HG02610 (cell line): ENCODE data around the gene BSPRY.
"Not testable (repeated sequence)": the region's sequence is repeated elsewhere in the genome, so short reads cannot be mapped to it uniquely, and the experiment has no call there.

Source experiments
- ATAC-seq: cut with Tn5 transposase; IDR thresholded peaks from one replicate; pipeline ENCODE4 v1.9.1; 2021; ENCODE audit warnings: mild to moderate bottlenecking, moderate library complexity; ENCODE audit not compliant: unreplicated experiment

The BSPRY gene

DNA sequence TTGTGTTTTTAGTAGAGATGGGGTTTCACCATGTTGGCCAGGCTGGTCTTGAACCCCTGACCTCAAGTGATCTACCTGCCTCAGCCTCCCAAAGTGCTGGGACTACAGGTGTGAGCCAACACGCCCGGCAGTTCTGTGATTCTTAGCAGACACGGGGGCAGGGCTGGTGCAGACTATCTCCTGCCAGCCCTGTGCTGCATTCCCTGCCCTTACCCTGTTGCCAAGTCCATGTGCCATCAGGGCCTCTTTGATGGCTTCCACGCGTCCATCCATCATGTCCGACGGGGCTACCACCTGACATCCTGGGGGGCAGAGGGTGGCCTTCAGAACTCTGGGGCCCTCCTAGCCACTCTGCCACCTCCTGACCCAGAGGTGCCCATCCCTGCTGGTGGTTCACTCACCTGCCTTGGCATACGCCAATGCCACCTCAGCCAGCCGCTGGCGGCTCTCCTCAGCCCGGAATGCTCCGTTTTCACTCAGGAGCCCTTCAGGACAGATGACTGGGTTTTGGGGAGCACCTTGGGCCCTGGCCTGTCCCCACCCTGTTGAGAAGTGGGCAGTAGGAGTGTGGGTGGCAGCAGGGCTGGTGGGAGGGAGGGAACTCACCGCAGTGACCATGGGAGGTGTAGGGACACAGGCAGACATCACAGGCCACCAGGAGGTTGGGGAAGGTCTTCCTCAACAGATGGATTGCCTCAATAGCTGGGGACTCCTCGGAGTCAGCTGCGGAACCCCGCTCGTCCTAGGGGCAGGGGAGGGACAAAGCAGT, 41.0 kb downstream of the BSPRY start:
- no peak for ATAC-seq

DNA sequence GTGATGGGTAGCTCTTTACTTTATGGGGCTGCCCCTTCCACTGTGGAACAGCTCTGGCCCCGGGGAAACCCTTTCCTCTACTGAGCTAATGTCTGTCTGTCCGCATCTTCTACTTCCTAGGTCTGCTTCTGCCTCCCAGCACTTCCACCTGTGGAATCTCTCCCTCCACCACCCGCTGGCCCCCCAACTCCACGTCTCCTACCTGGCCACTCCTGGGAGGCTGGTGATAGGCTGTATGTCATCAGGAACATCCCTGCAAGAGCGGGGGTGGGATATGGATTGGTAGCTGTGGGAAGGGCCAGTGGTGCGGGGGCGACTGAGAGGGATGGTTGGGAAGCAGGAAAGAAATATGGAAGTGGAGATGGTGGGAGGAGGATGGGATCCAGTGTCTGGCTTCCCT, 42.6 kb downstream of the BSPRY start:
- no peak for ATAC-seq

DNA sequence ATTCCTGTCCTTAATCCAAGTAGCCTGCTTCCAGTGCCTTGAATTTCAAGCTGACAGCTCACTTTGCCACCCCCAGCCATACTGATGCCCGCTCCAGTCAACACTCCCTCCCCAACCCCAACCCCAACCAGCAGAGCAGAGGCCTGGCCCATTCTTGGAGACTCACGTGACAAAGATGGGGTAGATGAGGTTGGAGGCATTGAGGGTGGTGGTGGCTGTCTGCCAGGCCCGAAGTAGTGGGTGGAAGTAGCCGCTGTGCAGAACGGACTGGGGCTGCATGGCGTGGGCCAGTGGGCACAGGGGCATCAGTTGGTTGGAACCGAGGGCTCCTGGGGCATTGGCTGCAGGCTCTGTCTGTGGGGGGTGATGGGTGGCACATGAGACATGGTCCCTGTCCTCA, 43.9 kb downstream of the BSPRY start:
- no peak for ATAC-seq

- no peak for ATAC-seq
Measured at GRCh38 chr9:113395000-113395861, 45.9 kb downstream of the BSPRY start.

- ATAC-seq: no peak
Measured at GRCh38 chr9:113397203-113397631, 47.9 kb downstream of the BSPRY start.

GRCh38 chr9:113398796-113399195, 49.5 kb downstream of the BSPRY start:
- ATAC-seq: no peak

DNA sequence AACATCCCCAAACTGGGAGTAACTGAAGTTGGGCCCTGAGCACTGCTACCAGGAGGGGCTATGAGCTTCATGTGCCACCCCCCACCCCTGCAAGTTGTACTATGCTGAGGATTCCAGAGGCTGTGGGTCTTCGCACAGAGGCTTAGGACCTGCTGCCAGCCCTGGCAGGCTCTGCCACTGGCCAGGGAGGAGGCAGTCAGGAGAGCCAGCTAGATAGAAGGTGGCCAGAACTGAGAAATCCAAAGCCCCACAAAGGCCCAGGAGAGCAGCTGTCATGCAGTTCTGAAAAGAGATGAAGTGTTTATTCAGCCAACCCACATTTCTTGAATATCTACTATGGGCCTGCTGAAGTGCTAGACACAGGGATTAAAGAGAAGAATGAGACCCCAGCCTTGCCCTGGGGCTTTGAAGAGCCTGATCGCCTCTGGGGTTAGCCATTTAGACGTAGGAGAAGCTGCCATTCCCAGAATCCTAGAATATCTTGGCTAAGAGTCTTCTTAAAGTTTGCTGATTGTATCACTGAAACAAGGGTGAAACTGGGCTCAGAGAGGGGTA, 50.4 kb downstream of the BSPRY start:
- no peak for ATAC-seq

DNA sequence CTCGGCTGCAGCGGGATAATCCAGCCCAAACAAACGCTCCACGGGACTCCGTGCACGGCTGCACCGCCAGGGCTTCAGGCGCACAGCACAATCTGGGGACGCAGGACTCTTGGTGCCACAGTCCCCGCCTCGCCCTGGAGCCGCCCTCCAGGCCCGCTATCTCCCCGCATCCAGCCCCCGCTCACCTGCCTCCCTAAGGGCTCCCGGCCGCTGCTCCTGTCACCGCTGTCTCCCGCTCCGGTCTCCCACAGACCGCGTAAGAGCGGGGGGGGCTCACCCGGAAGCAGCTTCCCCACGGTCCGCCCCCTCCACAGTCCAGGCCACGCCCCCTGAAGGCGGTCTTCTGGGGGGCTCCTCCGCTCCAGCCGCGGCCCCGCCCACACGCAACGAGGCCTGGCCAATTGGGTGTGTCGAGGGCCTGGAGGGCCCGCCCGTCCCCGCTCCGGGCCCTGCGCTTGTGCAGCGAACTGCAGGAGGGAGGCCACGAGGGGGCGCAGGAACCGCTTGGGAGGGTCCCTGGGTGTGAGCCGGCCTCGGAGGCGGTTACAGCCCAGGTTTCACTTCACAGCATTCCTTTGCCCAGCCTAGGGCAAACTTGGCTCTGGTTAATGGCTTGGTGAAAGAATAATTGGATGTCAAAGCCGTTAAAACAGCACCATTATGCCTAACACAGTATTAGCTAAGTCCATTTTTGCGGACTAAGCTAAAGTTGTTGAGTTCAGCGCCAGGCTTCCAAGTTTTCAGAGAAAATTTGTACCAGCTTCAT, 51.9 kb downstream of the BSPRY start, which contains the start of gene ALAD:
Gene ALAD (minus strand): TSS at position 258 of the 766 bp plus-strand sequence. CDS start 7,725 bp downstream, outside the sequence.
- peak; percentile 98 for ATAC-seq

- no peak for ATAC-seq
Measured at GRCh38 chr9:113403646-113404045, 54.3 kb downstream of the BSPRY start.

GRCh38 chr9:113406353-113406752, 57.0 kb downstream of the BSPRY start:
- not testable (repeated sequence) for ATAC-seq

- ATAC-seq: not testable (repeated sequence)
Measured at GRCh38 chr9:113406873-113407511, 57.7 kb downstream of the BSPRY start.

DNA sequence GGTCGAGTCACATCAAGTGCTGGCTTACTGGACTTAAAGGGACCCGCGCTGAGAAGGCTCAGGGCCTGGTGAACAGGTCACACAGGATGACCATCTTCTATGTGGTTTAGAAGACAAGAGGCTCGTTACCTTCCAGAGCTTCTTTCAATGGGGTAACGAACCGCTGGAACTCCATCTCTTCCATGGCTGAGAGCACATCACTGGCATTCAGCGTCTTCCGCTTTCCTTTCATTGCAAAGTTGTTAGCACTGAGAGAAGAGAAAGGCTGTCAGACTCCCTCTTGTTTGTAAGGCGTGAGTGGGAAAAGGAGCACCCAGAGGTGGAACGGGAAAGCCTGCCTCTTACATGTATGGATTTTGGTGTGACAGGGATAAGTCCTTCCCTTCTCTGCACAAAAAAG, 60.1 kb downstream of the BSPRY start:
- no peak for ATAC-seq

DNA sequence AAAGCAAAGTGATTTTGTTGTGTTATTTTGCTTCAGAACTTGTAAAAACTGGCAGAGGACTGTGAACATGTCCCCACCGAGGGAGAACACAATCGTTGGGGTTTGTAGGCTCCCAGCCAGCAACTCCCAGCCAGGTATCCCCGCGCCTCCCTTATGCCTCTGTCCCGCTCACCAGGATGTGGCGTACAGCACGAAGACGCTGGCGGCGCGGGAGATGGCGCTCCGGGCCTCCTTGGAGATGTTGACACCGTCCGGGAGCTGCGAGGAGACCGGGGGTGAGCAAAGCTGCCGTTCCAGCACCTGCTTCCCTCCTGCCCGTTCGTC, 60.5 kb downstream of the BSPRY start:
- no peak for ATAC-seq

DNA sequence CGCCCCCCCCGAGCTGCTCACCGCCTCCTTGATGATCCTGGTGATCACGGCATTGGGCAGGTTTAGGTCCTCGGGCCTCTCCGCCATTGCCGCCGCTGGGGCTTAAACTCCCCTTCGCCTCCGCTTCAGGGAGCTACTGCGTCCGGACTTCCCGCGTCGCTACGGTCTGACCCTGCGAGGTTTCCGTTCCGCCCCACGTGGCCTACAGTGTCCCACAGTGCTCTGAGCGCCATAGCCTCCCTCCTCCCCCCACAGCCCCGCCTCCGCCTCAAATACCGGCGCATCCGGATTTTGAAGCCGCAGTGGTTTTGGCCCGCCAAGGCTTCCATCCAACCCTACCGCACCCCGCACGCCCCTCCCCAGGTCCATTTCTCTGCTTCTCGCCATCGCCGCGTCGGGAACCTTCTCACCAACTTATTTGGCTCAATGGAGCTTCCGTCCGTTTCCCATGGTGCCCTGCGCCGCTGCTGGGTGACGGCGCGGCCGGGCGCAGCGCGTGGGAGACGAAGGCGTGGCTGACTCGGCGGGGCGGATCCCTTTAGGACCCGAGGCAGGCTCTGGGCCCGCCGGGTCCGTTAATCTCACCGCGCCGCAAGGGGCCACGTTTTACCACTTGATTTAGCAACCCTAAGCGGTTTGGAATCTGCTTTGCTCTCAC, 61.0 kb downstream of the BSPRY start, which contains the start of the genes C9orf43 and POLE3:
Gene C9orf43 (plus strand): TSS at position 541 of the 658 bp plus-strand sequence. CDS start 2,747 bp downstream, outside the sequence.
Gene POLE3 (minus strand): TSS at position 469 of the 658 bp plus-strand sequence. CDS start 382 bp downstream, at position 87.
- peak; percentile 92 for ATAC-seq

DNA sequence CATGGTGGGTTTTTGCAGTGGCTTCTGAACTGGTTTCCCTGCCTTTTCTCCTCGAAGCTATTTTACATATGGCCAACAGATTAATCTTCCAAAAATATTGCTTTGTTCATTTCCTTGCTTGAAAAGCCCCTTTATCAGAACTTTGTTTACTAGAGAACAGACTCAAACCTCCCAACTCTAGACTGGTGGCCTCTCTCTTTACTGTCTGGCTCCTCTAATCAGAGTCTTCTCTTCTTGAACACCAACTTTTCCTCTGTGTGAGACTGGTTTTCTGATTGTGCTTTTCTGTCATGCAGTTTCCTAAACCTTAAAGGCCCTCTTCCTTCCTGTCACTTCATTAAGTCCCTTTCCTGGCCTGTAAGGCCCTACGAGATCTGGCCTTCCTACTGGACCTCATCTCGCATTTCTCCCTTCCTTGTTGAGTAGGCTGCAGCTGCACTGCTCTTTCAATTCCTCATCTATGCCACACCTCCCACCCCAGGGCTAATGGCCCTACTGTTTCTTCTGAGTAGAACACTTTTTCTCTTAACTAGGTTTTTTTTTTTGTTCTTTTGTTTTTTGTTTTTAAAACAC, 66.9 kb downstream of the BSPRY start:
- peak; percentile 93 for ATAC-seq

DNA sequence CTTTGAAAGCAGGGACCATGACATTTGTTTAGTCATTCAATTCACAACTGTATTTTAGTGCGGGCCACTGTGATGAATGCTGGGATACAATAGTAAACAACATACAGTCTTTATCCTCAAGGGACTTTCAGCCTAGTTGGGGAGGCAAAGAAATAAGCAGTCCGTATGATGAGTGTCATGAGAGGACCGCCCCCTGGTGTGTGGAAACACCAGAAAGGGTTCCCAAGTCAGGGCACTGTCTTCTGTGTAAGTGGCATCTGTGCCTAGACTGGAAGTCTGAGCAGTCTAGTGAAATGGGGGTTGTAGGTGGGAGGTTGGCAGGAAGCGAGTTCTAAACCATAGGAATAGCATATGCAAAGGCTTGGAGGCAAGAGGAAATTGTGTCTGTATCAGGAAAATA, 68.0 kb downstream of the BSPRY start:
- no peak for ATAC-seq
